OCI-LY7 (cell line): ENCODE data around the gene MAP3K8.
"Not testable (repeated sequence)": the region's sequence is repeated elsewhere in the genome, so short reads cannot be mapped to it uniquely, and the experiment has no call there.

Source experiments
- EZH2phosphoT487 ChIP-seq: fragments of 200-600 bp; sonication (generic); IDR thresholded peaks from 2 replicates; pipeline ENCODE4 v1.6.1; 2018; ENCODE audit warnings: low read depth, borderline replicate concordance, mild to moderate bottlenecking, mixed run types, antibody characterized with exemption, low read length, moderate library complexity, mixed read lengths
- TF ChIP-seq, protein P1 (sequence below): fragments of 200-600 bp; sonication (generic); conservative IDR thresholded peaks from 2 replicates; pipeline ENCODE4 v1.5.1; 2014; ENCODE audit warnings: mild to moderate bottlenecking, antibody characterized with exemption, low read length, moderate library complexity, mixed read lengths

DNA sequence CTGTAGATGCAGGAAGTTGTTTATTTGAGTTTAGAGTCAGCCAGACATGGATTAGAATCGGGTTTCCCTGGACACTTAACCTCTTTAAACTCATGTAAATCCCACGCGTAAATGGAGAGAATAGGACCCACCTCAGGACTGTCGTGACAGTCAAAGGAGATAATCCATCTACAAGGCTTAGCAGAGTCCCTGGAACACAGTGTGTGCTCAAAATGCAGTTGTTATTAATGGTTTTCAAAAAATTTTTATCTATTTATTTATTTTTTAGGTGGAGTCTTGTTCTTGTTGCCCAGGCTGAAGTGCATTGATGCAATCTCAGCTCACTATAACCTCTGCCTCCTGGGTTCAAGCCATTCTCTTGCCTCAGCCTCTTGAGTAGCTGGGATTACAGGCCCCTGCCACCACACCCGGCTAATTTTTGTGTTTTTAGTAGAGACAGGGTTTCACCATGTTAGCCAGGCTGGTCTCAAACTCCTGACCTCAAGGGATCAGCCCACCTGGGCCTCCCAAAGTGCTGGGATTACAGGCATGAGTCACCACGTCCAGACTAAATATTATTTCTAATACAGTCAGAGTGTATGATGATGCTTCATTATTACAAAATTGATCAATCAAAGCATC, 10.2 kb upstream of the MAP3K8 start:
- TF ChIP-seq, protein P1, sequence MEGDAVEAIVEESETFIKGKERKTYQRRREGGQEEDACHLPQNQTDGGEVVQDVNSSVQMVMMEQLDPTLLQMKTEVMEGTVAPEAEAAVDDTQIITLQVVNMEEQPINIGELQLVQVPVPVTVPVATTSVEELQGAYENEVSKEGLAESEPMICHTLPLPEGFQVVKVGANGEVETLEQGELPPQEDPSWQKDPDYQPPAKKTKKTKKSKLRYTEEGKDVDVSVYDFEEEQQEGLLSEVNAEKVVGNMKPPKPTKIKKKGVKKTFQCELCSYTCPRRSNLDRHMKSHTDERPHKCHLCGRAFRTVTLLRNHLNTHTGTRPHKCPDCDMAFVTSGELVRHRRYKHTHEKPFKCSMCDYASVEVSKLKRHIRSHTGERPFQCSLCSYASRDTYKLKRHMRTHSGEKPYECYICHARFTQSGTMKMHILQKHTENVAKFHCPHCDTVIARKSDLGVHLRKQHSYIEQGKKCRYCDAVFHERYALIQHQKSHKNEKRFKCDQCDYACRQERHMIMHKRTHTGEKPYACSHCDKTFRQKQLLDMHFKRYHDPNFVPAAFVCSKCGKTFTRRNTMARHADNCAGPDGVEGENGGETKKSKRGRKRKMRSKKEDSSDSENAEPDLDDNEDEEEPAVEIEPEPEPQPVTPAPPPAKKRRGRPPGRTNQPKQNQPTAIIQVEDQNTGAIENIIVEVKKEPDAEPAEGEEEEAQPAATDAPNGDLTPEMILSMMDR, result not testable (repeated sequence)
- not testable (repeated sequence) for TF ChIP-seq EZH2phosphoT487
